ENCODE results near the gene HYAL3.

Gene HYAL3

GRCh38 chr3:50341996-50342650, 42.9 kb upstream of the HYAL3 start:
- no peak for TF ChIP-seq CTCF (IDR thresholded peaks at IDR 0.05; ENCODE audit: low read depth, low read length)
- no peak overlapping the region for H3K4me3 ChIP-seq (ENCODE audit: low read depth, low read length)

GRCh38 chr3:50341537-50341936, 42.3 kb upstream of the HYAL3 start:
- TF ChIP-seq CTCF (IDR thresholded peaks at IDR 0.05; ENCODE audit: low read depth, low read length) = no peak
- H3K4me3 ChIP-seq (ENCODE audit: low read depth, low read length) = peak overlapping the region; percentile 64

- no peak for TF ChIP-seq CTCF (IDR thresholded peaks at IDR 0.05; ENCODE audit: low read depth, low read length)
- peak within 1 kb of the TSS; percentile 64 for H3K4me3 ChIP-seq (ENCODE audit: low read depth, low read length)
Measured at GRCh38 chr3:50340448-50341329, 41.5 kb upstream of the HYAL3 start, which contains the start of gene RASSF1. TSS of gene RASSF1 (minus strand) at chr3:50340836. CDS start at chr3:50340805, 31 bp downstream.

- no peak for TF ChIP-seq CTCF (IDR thresholded peaks at IDR 0.05; ENCODE audit: low read depth, low read length)
- peak overlapping the region; percentile 64 for H3K4me3 ChIP-seq (ENCODE audit: low read depth, low read length)
Measured at GRCh38 chr3:50340147-50340447, 40.9 kb upstream of the HYAL3 start.

- H3K4me3 ChIP-seq (ENCODE audit: low read depth, low read length) = peak overlapping the region; percentile 64
- TF ChIP-seq CTCF (IDR thresholded peaks at IDR 0.05; ENCODE audit: low read depth, low read length) = no peak
Measured at GRCh38 chr3:50339485-50340146, 40.4 kb upstream of the HYAL3 start.

GRCh38 chr3:50338965-50339364, 39.8 kb upstream of the HYAL3 start:
- no peak overlapping the region for H3K4me3 ChIP-seq (ENCODE audit: low read depth, low read length)

More at GRCh38 chr3:50338965-50339364, 39.8 kb upstream of the HYAL3 start:
- no peak for TF ChIP-seq CTCF (IDR thresholded peaks at IDR 0.05; ENCODE audit: low read depth, low read length)
